ENCODE results near the gene PUDP.

- no peak for TF ChIP-seq POLR2A (IDR thresholded peaks at IDR 0.05)
- TF ChIP-seq CTCF (IDR thresholded peaks at IDR 0.05): no peak
Measured at GRCh38 chrX:7110821-7111276, 37.1 kb downstream of the PUDP start.
